Activated CD8-positive, alpha-beta memory T cell treated with anti-CD3 and anti-CD28 coated beads for 24 hours (primary cell): ENCODE measurements around the gene PRRC2B.

Experiments used
- DNase-seq: peaks from one replicate; pipeline ENCODE4 v3.0.0-alpha.2; 2020

PRRC2B gene

DNA sequence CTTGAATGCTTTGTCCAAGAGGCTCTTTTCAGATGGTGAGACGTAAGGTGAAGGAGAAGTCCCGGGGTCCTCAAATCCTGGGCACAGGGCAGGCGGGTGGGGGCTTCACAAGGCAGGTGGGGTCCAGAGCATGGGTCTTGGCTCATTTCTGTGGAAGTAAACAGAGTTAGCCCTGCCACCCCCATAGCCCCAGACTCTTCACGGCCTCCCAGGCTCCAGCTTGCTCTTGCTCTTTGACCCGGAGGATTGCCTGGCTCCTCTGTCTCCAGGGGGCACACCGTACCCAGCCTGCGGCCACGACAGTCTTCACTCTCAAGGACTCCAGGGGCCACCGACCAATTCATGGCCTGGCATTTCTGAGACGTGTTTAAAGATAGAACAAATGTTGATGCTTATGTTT lies 80.0 kb downstream of the PRRC2B start:
- no peak for DNase-seq

DNA sequence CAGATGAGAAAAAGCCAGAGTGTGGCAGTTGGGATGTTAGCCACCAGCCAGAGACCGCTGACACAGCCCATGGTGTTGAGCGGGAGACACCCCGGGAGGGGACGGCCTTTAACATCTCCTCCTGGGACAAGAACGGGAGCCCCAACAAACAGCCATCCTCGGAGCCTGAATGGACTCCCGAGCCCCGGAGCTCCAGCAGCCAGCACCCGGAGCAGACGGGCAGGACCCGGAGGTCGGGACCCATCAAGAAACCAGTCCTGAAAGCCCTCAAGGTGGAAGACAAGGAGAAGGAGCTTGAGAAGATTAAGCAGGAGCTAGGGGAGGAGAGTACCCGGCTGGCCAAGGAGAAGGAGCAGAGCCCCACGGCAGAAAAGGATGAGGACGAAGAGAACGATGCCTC lies 80.8 kb downstream of the PRRC2B start:
- no peak for DNase-seq

DNA sequence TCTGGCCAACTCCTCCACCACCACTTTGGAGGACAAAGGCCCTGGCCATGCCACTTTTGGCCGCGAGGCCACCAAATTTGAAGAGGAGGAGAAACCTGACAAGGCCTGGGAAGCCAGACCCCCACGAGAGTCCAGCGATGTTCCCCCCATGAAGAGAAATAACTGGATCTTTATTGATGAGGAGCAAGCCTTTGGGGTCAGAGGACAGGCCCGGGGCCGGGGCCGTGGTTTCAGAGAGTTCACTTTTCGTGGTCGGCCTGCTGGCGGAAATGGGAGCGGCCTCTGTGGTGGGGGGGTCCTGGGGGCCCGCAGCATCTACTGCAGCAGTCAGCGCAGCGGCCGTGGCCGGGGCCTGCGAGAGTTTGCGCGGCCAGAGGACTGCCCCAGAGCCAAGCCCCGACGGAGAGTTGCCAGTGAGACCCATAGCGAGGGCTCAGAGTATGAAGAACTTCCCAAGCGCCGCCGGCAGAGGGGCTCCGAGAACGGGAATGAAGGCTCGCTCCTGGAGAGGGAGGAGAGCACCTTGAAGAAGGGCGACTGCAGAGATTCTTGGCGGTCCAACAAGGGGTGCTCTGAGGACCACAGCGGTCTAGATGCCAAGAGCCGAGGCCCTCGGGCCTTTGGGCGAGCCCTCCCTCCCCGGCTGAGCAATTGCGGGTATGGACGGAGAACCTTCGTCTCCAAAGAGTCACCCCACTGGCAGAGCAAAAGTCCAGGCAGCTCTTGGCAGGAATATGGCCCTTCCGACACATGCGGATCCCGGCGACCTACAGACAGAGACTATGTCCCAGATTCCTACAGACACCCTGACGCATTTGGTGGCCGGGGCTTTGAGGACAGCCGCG lies 81.4 kb downstream of the PRRC2B start:
- DNase-seq, result no peak

DNA sequence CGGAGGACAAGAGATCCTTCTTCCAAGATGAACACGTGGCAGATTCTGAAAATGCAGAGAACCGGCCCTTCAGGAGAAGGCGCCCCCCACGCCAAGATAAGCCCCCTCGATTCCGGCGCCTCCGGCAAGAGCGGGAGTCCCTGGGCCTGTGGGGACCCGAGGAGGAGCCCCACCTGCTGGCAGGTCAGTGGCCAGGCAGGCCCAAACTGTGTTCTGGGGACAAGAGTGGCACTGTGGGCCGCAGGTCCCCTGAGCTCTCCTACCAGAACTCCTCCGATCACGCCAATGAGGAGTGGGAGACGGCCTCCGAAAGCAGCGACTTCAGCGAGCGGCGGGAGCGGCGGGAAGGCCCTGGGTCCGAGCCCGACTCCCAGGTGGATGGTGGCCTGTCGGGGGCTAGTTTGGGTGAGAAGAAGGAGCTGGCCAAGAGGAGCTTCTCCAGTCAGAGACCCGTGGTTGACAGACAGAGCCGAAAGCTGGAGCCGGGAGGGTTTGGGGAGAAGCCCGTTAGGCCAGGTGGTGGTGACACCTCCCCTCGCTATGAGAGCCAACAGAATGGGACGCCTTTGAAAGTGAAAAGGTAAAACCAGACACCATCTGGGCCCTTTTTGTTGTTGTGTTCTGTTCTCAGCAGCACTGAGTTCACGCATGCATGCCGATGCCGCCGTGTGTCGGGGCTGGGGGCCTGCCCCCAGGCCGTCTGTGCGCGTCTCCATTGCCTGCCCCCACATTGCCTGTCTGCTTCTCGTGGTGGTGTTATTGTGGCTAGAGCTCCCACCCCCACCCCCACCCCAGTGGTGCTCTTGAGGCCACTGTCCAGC lies 82.3 kb downstream of the PRRC2B start:
- DNase-seq, result no peak

DNA sequence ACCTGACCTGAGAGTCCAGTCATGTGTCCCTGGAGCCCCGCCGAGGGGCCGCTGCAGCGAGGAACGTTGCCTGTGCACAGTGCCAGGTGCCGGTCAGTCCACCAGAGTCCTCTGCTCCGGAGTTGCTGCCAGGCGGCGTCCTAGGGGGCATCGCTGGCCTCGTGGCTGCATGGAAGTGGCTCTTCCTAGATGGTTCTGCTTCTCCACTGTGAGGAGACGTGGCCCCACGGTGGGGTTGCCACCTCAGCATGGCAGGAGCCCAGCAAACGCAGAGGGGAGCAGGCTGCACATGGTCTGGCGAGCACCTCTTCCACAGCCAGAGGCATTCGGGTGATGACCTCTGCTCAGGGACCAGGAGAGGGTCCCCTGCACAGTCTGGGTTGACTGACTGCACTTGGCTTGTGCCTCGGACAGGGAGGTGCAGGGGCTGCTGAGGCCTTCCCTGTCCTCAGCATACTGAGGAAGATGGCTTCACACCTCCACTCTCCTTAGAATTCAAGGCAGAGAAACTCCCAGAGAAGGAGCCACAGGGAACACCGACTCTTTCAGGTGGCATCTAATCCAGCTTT lies 83.0 kb downstream of the PRRC2B start:
- no peak for DNase-seq

DNA sequence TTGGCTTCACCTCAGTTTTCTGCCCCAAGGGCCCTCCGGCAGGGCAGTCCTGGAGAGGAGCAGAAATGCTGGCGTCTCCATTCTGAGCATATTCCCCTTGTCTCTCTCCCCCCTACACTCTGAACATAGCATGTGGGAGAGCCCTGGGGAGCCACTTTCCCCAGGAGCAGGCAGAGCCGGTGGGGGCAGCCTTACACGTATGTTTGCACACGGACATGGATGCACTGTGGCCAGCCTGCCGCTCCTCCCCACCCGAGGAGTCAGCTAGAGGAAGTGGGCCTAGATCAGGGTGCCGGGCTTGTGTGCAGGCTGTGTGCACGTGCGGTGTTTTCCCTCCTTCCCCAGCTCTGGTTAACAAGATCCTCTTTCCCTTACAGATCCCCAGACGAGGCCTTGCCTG lies 83.5 kb downstream of the PRRC2B start:
- DNase-seq, result no peak

DNA sequence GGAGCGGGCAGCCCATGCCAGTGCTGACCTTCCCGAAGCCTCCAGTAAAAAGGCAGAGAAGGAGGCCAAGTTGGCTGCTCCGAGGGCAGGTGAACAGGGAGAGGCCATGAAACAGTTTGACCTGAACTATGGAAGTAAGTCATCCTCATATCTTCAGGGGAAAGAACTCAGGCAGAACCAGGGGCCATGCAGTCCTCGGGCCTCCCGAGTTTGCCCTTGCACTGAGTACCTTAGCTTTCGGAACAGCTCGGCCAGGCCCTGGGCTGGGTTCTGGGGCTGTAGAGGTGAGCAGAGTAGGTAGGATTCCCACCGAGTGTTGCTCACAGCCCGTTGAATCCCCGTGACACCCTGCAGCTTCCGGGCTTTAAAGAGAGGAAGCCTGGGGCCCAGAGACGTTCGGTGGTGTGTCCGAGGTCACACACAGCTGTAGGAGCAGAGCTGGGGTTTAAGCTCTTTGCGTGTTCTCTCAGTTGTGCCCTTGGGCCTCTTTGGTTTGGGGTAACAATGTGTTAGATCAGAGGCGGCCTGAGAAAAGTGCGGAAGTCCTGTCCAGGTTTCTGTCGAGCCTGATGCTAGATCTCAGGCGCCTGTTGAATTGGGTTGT lies 84.0 kb downstream of the PRRC2B start:
- no peak for DNase-seq

DNA sequence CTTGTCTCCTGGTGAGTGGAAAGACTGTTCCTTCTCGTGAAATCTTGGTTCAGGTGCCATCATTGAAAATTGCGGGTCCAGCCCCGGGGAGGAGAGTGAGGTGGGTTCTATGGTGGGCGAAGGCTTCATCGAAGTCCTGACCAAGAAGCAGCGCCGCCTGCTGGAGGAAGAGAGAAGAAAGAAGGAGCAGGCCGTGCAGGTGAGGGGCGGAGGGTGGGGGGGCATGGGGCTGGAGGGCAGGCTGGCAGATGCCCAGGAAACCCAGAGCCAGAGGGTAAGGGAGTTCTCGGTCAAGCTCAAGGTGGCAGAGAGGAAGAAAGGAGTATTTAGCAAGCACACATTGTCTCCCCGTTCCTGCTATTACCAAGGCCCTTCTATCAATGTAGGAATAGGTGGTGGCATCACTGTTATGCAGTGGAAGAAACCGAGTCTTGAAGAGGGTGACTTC lies 84.6 kb downstream of the PRRC2B start:
- DNase-seq, result peak; percentile 82

DNA sequence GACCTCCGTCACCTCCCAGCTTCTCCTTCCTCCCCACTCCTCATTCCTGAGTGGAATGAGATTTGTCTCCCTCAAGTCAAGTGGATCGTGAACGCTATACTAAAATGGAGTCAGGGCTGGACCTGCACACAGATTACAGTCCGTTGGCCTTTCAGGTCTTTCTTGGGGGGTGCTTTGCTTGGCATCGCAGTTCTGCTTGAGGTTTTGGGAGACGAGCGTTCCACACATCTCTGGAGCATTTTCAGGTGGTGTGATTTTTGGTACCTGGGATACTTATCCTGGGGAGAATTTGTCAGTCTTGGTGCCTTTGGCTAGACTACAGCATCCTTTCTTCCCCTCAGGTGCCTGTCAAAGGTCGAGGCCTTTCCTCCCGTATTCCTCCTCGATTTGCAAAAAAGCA lies 85.0 kb downstream of the PRRC2B start:
- no peak for DNase-seq

DNA sequence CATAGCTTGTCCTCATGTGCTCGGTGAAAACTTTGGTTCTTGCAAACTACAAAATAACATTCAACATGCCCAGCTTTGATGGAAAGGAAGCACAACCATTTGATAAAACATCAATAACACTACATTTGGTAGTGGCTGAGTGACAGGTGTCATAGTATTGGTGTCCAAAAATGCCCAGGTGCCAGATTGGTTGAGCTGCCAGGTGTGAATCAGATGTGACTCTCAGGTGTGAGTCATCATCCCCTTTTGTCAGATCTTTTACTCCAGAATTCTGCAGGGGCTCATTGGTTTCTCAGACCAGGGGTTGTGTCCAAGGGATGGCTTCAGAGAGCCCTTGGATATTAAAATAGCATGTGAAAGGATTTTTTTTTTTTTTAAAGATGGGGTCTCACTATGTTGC lies 86.4 kb downstream of the PRRC2B start:
- no peak for DNase-seq

DNA sequence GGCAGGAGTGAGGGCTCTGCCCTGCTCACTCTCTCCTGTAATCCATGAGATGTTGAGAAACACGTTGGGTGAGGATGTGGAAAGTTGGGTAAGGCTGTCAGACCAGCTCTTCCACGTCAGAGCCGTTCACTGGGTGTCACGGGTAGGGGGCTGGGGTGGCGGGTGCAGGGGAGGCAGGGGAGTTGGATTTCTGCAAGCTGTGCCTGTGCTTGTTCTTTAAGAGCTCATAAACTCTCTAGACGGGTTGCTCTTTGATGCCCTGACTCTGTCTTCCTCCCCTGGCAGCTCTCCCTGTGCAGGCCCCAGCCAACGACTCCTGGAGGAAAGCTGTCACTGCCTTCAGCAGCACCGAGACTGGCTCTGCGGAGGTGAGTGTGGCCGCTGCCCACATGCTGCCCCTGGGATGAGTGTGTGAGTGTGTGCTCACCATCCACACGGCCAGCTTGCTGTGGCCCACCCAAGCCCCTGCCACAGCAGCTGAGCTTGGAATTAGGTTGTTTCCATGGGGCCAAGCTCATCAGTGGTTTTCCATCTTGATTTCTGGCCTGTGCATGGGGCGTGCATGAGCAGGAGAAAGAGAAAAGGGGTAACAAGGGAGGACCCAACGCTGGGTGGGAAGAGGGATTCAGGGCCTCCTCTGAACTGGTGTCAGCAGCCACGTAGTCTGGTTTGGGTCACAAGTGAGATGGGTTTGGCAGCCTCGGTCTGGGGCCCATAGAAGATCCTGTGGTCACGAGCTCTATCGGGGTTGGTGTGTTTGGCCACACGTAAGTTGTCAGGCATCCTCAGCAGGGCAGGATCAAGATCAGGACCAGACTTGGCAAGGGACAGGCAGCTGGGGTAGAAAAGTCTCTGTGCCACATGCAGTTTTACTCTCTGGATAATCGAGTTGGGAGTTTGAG lies 87.8 kb downstream of the PRRC2B start:
- DNase-seq, result no peak

DNA sequence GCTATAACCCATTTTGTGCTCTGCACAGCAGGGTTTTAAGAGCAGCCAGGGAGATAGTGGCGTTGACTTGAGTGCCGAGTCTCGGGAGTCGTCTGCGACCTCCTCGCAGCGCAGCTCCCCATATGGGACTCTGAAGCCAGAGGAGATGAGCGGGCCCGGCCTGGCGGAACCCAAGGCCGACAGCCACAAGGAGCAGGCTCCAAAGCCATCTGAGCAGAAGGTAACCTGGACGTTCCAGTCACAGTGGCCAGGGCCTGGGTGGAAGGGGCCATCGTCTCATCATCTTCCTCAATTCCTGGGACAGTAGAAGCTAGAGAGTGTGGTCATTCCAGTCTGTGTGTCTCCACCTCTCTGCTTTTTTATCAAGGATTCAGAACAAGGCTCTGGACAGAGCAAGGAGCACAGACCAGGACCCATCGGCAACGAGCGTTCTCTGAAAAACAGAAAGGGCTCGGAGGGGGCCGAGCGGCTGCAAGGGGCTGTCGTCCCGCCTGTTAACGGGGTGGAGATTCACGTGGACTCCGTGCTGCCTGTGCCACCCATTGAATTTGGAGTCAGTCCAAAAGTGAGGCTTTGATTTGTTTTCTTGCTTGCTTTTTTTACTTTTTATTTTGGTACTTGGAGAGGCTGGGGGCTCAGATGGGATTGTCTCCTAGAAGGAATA lies 88.6 kb downstream of the PRRC2B start:
- no peak for DNase-seq

DNA sequence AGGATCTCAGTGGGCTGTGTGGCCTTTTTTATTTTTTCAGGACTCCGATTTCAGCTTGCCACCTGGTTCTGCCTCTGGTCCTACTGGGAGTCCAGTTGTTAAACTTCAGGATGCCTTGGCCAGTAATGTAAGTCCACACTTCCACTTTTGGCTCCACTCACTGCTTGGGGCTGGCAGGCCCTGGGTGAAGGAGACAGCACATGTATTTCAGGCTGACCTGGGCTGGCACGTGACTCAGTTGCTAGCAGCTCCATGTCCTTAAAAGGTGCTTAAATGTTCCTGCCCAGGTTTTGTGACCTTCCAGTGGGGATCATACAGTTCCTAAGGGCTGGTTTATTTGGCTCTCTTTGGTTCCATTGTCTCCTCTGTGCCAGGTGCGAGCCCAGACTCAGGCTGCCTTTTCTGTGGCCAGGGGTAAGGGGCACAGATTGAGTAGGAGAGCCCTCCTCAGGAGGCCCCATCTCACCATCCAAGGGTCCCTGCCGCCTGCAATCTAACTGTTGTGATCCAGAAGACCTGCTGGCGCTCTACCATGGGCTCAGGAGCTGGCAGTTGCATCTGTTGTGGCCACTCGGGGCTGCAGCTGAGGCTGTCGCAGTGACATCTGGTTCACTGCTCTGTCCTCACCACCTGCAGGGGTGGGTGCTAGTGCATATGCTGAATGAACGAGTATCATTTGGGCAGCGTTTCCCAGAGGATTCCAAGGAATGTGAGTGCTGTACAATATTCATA lies 89.6 kb downstream of the PRRC2B start:
- DNase-seq, result no peak

DNA sequence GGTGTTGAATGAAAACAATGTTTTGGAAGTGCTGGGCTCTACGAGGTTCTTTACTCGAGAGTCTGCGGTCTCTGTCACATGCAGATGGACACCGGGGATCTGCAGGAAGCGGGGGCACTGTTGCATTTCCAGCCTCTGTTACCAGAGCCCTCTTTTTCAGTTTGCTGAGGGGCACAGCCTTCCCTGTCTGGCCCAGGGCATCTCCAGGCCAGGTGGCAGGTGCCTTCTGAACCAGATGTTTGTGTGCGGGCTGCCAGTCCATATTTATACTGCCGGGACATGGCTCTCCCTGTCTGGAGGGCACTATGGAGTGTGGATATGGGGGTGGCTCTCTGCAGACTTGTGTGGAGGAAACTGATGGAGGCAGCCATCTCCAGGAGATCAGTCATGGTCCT lies 90.2 kb downstream of the PRRC2B start:
- DNase-seq, result no peak

DNA sequence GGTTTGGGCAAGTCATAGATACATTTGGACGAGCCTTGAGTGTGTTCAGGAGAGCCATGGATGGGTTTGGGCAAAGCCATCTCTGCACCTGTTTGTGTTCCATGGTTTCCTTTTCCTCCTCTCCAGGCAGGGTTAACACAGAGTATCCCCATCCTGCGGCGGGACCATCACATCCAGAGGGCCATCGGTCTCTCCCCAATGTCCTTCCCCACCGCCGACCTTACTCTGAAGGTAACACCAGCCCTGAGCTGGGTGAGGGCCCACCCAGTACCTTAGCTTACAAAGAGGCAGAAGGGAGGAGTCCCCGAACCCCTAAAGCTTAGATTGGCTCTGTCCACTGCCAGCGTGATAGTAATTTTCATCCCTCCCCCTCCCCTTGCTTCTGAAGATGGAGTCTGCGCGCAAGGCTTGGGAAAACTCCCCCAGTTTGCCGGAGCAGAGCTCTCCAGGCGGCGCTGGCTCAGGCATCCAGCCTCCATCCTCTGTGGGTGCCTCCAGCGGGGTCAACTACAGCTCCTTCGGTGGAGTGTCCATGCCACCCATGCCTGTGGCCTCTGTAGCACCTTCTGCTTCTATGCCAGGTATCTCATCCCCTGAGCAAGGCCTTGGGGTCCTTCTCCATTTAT lies 90.8 kb downstream of the PRRC2B start:
- DNase-seq, result no peak

DNA sequence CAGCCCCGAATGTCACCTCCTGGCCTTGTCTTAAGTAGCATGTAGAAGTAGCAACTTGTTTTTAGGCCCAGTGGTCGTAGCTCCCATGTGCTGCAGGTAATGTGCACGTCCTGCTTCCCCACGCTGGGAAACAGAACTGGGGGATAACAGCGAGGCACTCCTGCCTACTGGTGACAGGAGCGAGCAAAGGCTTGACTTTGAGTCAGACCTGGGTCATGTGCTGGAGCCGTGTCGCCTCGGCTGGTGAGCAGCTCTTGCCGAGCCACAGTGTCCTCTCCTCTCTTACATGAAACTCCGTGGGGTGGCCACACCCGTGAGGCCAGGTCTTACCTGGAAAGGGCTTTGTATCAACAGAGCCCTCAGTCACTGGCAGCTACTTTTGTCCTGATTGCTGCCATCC lies 91.3 kb downstream of the PRRC2B start:
- no peak for DNase-seq

DNA sequence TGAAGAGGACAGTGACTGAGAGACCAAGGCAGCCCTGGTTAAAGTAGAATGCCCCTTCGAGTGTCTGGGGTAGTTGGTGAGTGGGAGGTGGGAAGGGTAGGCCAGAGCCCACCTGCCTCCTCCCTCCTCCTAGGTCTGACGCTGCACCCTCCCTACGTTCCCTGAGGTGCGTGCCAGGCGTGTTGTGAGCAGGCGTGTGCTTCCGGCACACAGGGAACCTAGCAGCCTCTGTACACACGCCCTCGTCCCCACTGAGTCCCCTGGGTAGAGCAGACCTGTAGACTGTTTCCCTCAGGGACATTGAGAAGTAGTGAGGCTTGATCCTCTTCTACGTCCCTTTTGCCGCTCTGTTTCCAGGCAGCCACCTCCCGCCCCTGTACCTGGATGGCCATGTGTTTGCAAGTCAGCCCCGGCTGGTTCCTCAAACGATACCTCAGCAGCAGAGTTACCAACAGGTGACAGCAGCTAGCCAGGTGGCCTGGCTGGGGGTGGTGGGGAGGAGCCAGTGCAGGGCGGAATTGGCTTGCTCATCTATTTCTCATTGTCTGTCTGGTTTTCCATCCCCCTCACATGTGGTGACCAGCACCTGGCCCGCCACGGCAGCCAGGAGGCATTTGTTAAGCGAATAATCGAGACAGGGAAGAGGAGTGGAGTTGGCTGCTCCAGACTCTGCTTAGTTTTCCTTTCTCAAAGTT lies 92.0 kb downstream of the PRRC2B start:
- DNase-seq, result no peak

DNA sequence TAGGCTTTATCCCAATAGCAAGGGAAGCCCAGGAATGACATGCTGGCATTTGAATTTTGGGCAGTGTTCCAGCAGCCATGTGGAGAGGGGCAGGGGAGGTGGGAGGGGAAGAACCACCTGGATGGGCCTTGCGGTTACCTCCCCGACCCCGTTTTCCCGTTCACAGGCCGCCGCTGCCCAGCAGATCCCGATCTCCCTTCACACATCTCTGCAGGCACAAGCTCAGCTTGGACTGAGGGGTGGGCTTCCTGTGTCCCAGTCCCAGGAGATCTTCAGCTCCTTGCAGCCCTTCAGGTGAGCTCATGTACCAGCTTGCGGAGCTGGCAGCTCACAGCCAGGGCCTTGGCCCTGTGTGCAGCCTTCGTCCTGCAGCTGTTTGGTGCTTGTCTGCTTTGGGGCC lies 93.1 kb downstream of the PRRC2B start:
- no peak for DNase-seq

DNA sequence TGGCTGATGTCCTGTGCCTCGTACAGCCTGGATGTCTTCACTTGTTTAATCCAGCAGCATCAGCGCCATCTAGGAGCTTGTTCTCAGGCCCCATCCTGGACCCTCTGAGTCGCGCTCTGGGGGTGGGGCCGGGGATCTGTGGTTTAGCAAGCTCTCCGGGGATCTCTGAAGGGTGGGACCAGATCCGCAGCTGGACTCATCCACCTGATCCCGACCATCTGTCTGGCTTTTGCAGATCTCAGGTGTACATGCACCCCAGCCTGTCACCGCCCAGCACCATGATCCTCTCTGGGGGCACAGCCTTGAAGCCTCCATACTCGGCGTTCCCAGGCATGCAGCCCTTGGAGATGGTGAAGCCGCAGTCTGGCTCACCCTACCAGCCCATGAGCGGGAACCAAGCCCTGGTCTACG lies 93.7 kb downstream of the PRRC2B start:
- no peak for DNase-seq

DNA sequence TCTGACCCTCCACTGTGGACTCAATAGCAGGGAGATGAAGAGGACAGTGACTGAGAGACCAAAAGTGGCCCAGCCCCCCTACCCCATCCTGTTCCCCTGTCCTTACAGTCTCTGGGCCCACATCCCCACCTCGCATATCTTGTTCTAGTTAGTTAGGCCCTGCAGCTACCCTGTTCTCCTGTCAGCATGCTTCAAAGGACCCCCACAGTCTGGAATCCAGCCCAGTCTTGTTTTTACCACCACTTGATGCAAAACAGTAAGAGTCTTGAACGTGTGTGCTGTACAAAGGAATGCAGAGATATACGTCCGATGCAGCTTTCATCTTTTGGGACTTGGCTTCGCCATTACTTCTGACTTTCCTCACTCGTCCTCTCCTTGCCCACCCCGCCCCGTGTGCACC lies 96.6 kb downstream of the PRRC2B start:
- DNase-seq, result no peak
